Omental fat pad (tissue), 4 donors: Measurements from ENCODE around the gene CACNA1G. TPM values are rescaled to one million over a fixed set of nuclear protein-coding genes. Genes with fewer than 3 reads are reported as not detected.
A peak's percentile ranks its signal among the peaks of the same experiment; 100 is the strongest.

Experiments used
- ATAC-seq: fragments of 150-250 bp; one replicate; pipeline ENCODE4 v1.9.1; 2016; ENCODE audit warnings: mild to moderate bottlenecking, moderate library complexity; ENCODE audit not compliant: low FRiP score
- DNase-seq: peaks from one replicate; pipeline ENCODE4 v3.0.0-alpha.2; 2019; ENCODE audit warnings: low spot score
- total RNA-seq, 4 donors: library from RNA; depleted of rRNA; stranded (reverse); fragments of >200 nt; gene quantifications; one replicate each; pipeline ENCODE4 v1.1.0, GENCODE V29; 2016
- TF ChIP-seq, protein P1 (sequence below), 3 donors: fragments of 450-650 bp; IDR thresholded peaks; one replicate each; pipeline ENCODE4 v1.5.1; 2016 to 2017; ENCODE audit warnings: antibody characterized with exemption in 3 of 3, mild to moderate bottlenecking in 3 of 3, moderate library complexity in 2 of 3

Gene CACNA1G
- total RNA-seq, 4 donors from 2014 or later, result 0.32 to 3.8 (median 1.2) TPM

GRCh38 chr17:50532452-50533024 lies 28.0 kb upstream of the CACNA1G start, which contains the start of gene EPN3:
TSS of gene EPN3 (plus strand) at chr17:50532735. CDS start at chr17:50536557, 3,822 bp downstream.
- ATAC-seq (no peak), DNase-seq (no peak)
- TF ChIP-seq, protein P1, sequence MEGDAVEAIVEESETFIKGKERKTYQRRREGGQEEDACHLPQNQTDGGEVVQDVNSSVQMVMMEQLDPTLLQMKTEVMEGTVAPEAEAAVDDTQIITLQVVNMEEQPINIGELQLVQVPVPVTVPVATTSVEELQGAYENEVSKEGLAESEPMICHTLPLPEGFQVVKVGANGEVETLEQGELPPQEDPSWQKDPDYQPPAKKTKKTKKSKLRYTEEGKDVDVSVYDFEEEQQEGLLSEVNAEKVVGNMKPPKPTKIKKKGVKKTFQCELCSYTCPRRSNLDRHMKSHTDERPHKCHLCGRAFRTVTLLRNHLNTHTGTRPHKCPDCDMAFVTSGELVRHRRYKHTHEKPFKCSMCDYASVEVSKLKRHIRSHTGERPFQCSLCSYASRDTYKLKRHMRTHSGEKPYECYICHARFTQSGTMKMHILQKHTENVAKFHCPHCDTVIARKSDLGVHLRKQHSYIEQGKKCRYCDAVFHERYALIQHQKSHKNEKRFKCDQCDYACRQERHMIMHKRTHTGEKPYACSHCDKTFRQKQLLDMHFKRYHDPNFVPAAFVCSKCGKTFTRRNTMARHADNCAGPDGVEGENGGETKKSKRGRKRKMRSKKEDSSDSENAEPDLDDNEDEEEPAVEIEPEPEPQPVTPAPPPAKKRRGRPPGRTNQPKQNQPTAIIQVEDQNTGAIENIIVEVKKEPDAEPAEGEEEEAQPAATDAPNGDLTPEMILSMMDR (IDR thresholded peaks at IDR 0.05), result no peak

DNA sequence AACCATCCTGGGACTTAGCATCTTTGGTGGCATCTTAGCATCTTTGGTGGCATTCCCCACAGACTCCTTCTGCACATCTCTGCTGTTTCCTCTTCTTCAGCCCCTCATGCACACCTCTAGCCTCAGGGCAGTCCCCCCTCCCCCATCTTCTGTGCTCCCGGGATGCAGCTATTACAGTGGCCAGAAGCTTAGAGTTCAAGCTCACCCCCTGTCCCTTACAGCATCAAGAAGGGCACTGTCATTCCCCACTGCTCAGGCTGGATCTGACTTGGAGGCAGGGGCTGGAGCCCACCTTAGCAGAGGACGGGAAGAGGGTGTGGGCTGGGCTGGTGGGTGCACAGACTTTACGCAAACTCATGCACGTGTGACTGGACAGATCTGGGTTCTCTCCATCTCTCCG lies 27.3 kb upstream of the CACNA1G start:
- ATAC-seq (no peak), DNase-seq (no peak)
- TF ChIP-seq, protein P1 (IDR thresholded peaks at IDR 0.05), result no peak

DNA sequence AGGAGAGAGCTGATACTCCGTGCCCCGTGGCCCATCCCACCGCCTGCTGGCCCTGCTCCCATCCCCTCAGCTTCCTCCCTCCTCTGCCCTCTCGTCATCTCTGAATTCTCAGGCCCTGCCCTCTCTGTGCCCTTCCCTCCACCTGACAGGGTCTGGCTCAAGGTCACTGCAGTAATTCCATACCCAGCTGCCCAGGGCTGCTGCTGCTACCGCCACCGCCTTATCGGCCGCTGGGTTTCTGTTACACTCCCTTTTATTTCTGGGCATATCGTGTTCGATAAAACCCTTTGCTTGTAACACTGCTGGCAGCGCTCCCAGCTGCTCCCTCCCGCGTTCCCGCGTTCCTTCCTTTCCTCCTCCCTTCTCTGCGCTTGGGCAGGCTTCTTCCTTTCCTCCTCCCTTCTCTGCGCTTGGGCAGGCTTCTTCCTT lies 26.8 kb upstream of the CACNA1G start:
- DNase-seq (no peak), ATAC-seq (no peak)
- TF ChIP-seq, protein P1 (IDR thresholded peaks at IDR 0.05), result no peak

DNA sequence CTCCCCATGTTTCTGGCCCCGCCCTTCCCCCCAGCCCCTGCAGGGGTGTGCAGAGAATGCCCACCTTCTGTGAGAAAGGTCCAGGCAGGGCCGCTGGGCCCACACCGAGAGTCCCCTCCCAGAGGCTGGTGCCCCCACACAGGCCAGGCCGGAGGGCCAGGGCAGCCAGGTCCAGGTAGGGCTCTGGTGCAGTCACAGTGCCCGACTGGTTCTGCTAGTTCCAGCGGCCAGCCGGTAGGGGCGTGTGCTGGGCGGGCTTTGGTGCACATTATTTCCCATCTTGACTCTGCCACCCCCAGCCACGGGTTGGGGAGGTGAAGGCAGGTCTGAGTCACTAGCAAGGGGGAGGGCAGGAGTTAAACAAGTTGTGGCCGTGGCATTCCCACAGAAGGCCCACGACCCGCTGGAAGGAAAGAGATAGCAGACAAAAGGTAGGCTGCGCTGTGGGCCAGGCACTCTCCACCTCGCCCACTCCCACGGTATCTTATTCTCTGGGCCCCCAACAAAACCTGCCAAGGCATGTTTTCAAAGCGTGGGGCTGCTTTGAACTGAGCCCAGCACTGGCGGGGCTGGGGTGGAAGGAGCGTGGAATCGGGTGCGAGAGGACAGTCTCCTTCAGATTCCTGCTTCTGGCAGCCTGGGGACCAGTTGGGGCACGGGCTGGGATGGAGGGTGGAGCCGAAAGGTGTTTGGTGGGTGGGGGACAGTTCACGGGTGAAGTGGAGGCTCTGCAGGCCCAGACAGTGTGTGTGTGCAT lies 26.1 kb upstream of the CACNA1G start:
- DNase-seq (no peak), ATAC-seq (peak; percentile 79)
- TF ChIP-seq, protein P1 (IDR thresholded peaks at IDR 0.05), result no peak

DNA sequence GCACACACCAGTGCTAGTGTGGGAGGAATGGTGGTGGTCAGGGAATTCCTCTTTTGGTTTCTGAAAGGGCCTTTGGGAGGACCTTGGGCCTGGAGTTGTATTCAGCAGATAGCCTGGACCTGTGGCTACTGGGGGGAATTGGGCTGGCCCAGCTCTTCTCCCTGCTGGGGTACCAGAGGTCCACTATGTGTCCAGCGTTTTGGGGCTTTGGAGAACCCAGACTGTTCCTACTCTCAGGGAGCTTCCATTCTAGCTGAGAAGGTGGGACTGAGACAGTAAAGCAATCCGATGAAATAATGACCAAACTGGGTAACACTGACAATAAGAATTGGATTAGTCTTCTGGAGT lies 25.6 kb upstream of the CACNA1G start:
- ATAC-seq (no peak), DNase-seq (no peak)
- TF ChIP-seq, protein P1 (IDR thresholded peaks at IDR 0.05), result no peak

DNA sequence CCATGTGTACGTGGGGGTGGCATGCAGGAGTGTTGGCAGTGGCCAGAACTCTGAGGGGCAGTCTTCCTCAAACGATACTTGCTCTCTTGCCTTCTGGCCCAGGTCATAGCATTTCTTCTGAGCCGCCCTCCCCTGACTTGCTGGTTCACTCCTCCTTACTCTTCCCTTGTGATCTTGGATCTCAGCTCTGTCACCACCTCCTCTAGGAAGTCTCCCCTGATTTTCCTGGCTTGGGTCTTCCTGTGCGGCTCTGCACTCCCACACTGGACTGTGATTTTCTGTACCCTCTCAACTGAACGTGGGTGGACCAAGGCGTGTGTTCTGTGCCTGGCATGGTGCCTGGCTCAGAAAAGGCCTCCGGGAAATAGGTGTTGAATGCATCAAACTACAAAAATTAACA lies 25.1 kb upstream of the CACNA1G start:
- ATAC-seq (no peak), DNase-seq (no peak)

More for the DNA sequence above, 25.1 kb upstream of the CACNA1G start:
- TF ChIP-seq, protein P1 (IDR thresholded peaks at IDR 0.05), result no peak
